Adrenal gland (tissue), 5 donors: ENCODE measurements around the gene MOB2.

Experiments
- POLR2A ChIP-seq, 2 donors: fragments of 450-650 bp; IDR thresholded peaks; one replicate each; pipeline ENCODE4 v1.6.1; 2017; ENCODE audit warnings: antibody characterized with exemption in 2 of 2, mild to moderate bottlenecking in 2 of 2, moderate library complexity in 1 of 2
- TF ChIP-seq, protein P1 (sequence below), 6 experiments: fragments of 450-650 bp in 4 of 6; fragments of 200-600 bp in 2 of 6; sonication (generic) in 1 of 6; IDR thresholded peaks; 1 replicate in 5 of 6; 2 replicates in 1 of 6; pipeline versions ENCODE4 v1.5.1 to v1.8.0; 2016 to 2021; ENCODE audit warnings: antibody characterized with exemption in 6 of 6, mild to moderate bottlenecking in 2 of 6, moderate library complexity in 1 of 6
- donor health status: DM: no; HTN: no; CAD: no.

DNA sequence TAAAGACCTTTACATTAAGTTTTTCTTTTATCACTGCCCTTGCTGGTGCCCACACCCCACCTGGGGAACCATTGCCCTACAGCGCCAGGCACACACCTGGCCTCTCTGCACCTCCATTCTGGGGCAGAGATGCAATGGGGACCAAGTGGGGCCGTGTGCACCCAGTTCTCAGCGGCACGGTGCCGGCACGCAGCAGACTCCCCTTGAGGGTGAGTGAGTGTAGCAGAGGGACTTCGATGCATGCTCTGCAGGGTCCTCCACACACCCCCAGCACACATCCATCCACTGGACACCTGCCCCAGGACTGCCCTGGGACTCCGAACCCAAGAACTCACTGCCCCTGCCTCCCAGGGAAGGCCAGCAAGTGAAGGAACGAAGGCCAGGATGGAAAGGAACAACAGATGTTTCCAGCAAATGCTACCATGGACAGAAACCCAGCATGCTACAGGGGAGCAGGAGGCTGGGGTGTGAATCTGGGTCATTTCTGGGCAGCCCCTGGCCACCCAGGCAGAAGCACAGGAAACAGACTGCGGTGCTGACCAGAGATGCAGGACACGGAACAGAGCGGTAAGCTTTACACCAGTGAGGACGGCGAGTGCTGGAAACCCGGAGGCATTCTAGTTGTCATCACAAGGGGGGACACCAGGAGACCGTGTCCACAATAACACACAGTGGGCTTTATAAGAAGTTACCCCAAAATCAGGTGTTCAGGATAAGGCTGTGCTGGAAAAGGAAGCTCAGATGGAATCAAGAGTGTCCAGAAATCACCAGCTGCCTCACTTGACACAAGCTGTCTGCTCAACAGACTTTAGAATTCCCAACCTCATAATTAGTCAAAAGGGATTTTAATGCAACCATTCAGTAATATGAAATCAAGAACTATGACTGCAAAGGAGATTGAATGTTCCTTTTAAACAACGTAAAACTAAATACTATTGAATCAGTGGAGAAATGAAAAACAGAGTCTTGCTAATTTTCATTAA lies 32.7 kb upstream of the MOB2 start:
- TF ChIP-seq, protein P1, sequence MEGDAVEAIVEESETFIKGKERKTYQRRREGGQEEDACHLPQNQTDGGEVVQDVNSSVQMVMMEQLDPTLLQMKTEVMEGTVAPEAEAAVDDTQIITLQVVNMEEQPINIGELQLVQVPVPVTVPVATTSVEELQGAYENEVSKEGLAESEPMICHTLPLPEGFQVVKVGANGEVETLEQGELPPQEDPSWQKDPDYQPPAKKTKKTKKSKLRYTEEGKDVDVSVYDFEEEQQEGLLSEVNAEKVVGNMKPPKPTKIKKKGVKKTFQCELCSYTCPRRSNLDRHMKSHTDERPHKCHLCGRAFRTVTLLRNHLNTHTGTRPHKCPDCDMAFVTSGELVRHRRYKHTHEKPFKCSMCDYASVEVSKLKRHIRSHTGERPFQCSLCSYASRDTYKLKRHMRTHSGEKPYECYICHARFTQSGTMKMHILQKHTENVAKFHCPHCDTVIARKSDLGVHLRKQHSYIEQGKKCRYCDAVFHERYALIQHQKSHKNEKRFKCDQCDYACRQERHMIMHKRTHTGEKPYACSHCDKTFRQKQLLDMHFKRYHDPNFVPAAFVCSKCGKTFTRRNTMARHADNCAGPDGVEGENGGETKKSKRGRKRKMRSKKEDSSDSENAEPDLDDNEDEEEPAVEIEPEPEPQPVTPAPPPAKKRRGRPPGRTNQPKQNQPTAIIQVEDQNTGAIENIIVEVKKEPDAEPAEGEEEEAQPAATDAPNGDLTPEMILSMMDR (IDR thresholded peaks at IDR 0.05) = no peak
- TF ChIP-seq POLR2A (IDR thresholded peaks at IDR 0.05) = no peak
